B cell (primary cell): ENCODE results near the gene MYH7. TPM values are rescaled to one million over a fixed set of nuclear protein-coding genes. Genes with fewer than 3 reads are reported as not detected.

Source experiments
- ATAC-seq: fragments of 200-7000 bp; cut with Tn5 transposase; one replicate; pipeline ENCODE4 v1.10.0; 2021; ENCODE audit warnings: low read depth, mild to moderate bottlenecking, moderate number of reproducible peaks, moderate library complexity
- CTCF ChIA-PET: fragments of 350-600 bp; sonication (Branson Sonifier 250); formaldehyde crosslinking; loops from one replicate; lab custom pipeline; 2021; ENCODE audit warnings: antibody characterized with exemption, inconsistent platforms; lab: Charles Lee
- POLR2A ChIA-PET: fragments of 350-600 bp; sonication (Branson Sonifier 250); formaldehyde crosslinking; loops from one replicate; lab custom pipeline; 2021; ENCODE audit warnings: antibody characterized with exemption; lab: Charles Lee
- DNase-seq: peaks from one replicate; pipeline ENCODE4 v3.0.0; 2013
- H2AFZ ChIP-seq: 2 replicates; pipeline ENCODE4 v1.6.1; 2012; ENCODE audit warnings: mild to moderate bottlenecking, low read depth, low read length; ENCODE audit not compliant: insufficient read depth, poor library complexity, severe bottlenecking
- H3K27ac ChIP-seq, 2 donors: 1 replicate in 1 of 2; 2 replicates in 1 of 2; pipeline ENCODE4 v1.5.1; 2012 to 2013; ENCODE audit warnings: low read length in 2 of 2, mild to moderate bottlenecking in 2 of 2, moderate library complexity in 1 of 2
- H3K27me3 ChIP-seq, 4 experiments: fragments of 200-600 bp in 1 of 4; sonication (generic) in 1 of 4; replicated peaks in 1 of 4; 1 replicate in 2 of 4; 2 replicates in 2 of 4; pipeline versions ENCODE4 v1.6.1 to v1.7.0; 2013 to 2016; ENCODE audit warnings: low read length in 3 of 4, mild to moderate bottlenecking in 2 of 4, mixed read lengths in 1 of 4, moderate library complexity in 1 of 4; ENCODE audit not compliant: insufficient read depth in 4 of 4, control insufficient read depth in 3 of 4; ENCODE audit errors: control extremely low read depth in 1 of 4
- H3K36me3 ChIP-seq, 2 experiments: replicated peaks in 1 of 2; 1 replicate in 1 of 2; 2 replicates in 1 of 2; pipeline versions ENCODE4 v1.6.1 to v1.7.1; 2013; ENCODE audit warnings: low read length in 1 of 2; ENCODE audit not compliant: insufficient read depth in 2 of 2, control insufficient read depth in 1 of 2; ENCODE audit errors: control extremely low read depth in 1 of 2, extremely low read depth in 1 of 2
- H3K4me1 ChIP-seq, 2 donors: fragments of 200-600 bp in 1 of 2; sonication (generic) in 1 of 2; 1 replicate in 1 of 2; 2 replicates in 1 of 2; pipeline versions ENCODE4 v1.5.1 to v1.6.1; 2013 to 2017; ENCODE audit warnings: low read length in 2 of 2; ENCODE audit not compliant: control insufficient read depth in 2 of 2, insufficient read depth in 2 of 2
- H3K4me2 ChIP-seq: replicated peaks from 2 replicates; pipeline ENCODE3; 2012; ENCODE audit warnings: mild to moderate bottlenecking, low read depth, low read length; ENCODE audit not compliant: poor library complexity, severe bottlenecking
- H3K4me3 ChIP-seq, 5 experiments: fragments of 200-600 bp in 1 of 5; sonication (generic) in 1 of 5; 1 replicate in 3 of 5; 2 replicates in 2 of 5; pipeline versions ENCODE4 v1.5.1 to v1.7.0; 2011 to 2016; ENCODE audit warnings: low read length in 4 of 5, mild to moderate bottlenecking in 4 of 5, low read depth in 2 of 5, control low read depth in 1 of 5, moderate library complexity in 1 of 5; ENCODE audit not compliant: insufficient read depth in 1 of 5; ENCODE audit errors: control extremely low read depth in 1 of 5, extremely low read depth in 1 of 5
- H3K79me2 ChIP-seq: fragments of 200-600 bp; sonication (generic); one replicate; pipeline ENCODE4 v1.6.0; 2016; ENCODE audit warnings: low read length; ENCODE audit not compliant: control insufficient read depth, insufficient read depth
- H3K9ac ChIP-seq: fragments of 200-600 bp; sonication (generic); 2 replicates; pipeline ENCODE4 v1.6.1; 2017; ENCODE audit warnings: mild to moderate bottlenecking, low read length, moderate library complexity
- H3K9me3 ChIP-seq, 3 donors: one replicate each; pipeline versions ENCODE4 v1.6.1 to v1.7.1; 2013; ENCODE audit warnings: low read length in 2 of 3; ENCODE audit not compliant: control insufficient read depth in 2 of 3, insufficient read depth in 1 of 3; ENCODE audit errors: control extremely low read depth in 1 of 3
- H4K20me1 ChIP-seq: 2 replicates; pipeline ENCODE4 v1.6.0; 2012; ENCODE audit warnings: mild to moderate bottlenecking, low read length; ENCODE audit not compliant: insufficient read depth, control insufficient read depth, poor library complexity, severe bottlenecking
- H3K27ac Mint-ChIP-seq: one replicate; pipeline ENCODE4 v1.8.0; 2021; ENCODE audit warnings: mixed read lengths
- H3K27me3 Mint-ChIP-seq: one replicate; pipeline ENCODE4 v1.8.0; 2021; ENCODE audit warnings: mixed read lengths
- H3K4me1 Mint-ChIP-seq: one replicate; pipeline ENCODE4 v1.8.0; 2021; ENCODE audit warnings: mixed read lengths
- H3K4me3 Mint-ChIP-seq: one replicate; pipeline ENCODE4 v1.8.0; 2021; ENCODE audit warnings: mixed read lengths
- H3K9me3 Mint-ChIP-seq: one replicate; pipeline ENCODE4 v1.8.0; 2022; ENCODE audit warnings: mixed read lengths; ENCODE audit not compliant: insufficient read depth
- EZH2 ChIP-seq: IDR thresholded peaks from 2 replicates; pipeline ENCODE4 v1.6.1; 2012; ENCODE audit warnings: borderline replicate concordance, low read depth, mild to moderate bottlenecking, moderate library complexity, low read length; ENCODE audit not compliant: insufficient read depth, poor library complexity, severe bottlenecking
- WGBS: methylation state at CpG from one replicate; pipeline ENCODE4 v1.1.5; 2013; ENCODE audit warnings: missing lambda C conversion rate; ENCODE audit not compliant: insufficient coverage; 5-methylcytosine and 5-hydroxymethylcytosine counted together
- intact Hi-C: fragments of 100-400 bp; cut with micrococcal nuclease; formaldehyde crosslinking; loops from one replicate; pipeline ENCODE4 v1.10.0; 2022
- polyA plus RNA-seq: library from polyadenylated mRNA; depleted of rRNA; stranded (reverse); fragments of >200 nt; gene quantifications from 2 replicates; pipeline ENCODE4 v1.2.3, GENCODE V29; 2012
- total RNA-seq, 2 donors: library from RNA; stranded (reverse); fragments of 120-200 nt in 1 of 2; gene quantifications; 1 replicate in 1 of 2; 2 replicates in 1 of 2; pipeline versions ENCODE4 v1.2.3 to v1.2.4, GENCODE V29; 2013 to 2022
- TF ChIP-seq, protein P1 (sequence below): fragments of 200-600 bp; IDR thresholded peaks from one replicate; pipeline ENCODE4 v1.8.0; 2022; ENCODE audit warnings: antibody characterized with exemption, mild to moderate bottlenecking

MYH7 gene
- total and polyA plus RNA-seq, 2 donors (not counting 1 experiment from before 2014, with no cell fraction given) = not detected

DNA sequence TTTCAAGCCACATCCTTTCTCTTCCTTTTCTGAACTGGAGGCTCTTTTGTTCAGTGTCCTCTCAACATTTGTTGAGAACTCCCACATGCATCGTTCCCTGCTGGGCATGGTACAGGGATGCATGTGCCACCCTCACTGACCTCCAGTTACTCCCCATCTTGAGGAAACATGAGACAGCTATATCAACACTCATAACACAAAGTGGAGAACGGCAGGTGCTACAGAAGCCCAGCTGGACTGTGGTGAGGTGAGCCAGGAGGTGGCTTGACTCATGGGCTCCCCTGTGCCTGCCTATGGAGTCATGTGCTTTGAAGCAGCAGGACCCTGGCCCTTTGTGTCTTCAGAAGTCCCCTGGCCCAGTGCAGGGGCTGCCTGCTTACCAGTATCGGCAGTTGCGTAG lies 37.1 kb downstream of the MYH7 start:
- DNase-seq = no peak
- Histone ChIP-seq H3K79me2 (no peaks in the 10 kb centered on the region), H3K27ac (no peak overlapping the region), H3K27me3 (peaks cover 0 to 5% (median 0%) of the 10 kb centered on the region in 4 experiments), H3K4me1 (no peaks in the 10 kb centered on the region), H2AFZ (no peak overlapping the region), H3K9ac (no peak overlapping the region), H3K9me3 (no peaks in the 10 kb centered on the region), H3K4me2 (no peak overlapping the region), H4K20me1 (no peaks in the 10 kb centered on the region), H3K4me3 (no peak overlapping the region), H3K36me3 (no peaks in the 10 kb centered on the region)
- TF ChIP-seq, protein P1, sequence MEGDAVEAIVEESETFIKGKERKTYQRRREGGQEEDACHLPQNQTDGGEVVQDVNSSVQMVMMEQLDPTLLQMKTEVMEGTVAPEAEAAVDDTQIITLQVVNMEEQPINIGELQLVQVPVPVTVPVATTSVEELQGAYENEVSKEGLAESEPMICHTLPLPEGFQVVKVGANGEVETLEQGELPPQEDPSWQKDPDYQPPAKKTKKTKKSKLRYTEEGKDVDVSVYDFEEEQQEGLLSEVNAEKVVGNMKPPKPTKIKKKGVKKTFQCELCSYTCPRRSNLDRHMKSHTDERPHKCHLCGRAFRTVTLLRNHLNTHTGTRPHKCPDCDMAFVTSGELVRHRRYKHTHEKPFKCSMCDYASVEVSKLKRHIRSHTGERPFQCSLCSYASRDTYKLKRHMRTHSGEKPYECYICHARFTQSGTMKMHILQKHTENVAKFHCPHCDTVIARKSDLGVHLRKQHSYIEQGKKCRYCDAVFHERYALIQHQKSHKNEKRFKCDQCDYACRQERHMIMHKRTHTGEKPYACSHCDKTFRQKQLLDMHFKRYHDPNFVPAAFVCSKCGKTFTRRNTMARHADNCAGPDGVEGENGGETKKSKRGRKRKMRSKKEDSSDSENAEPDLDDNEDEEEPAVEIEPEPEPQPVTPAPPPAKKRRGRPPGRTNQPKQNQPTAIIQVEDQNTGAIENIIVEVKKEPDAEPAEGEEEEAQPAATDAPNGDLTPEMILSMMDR = no peak
- TF ChIP-seq EZH2 = no peak
- Mint-ChIP-seq H3K27me3 (peaks cover 34% of the 10 kb centered on the region), H3K9me3 (no peaks in the 10 kb centered on the region), H3K4me1 (no peaks in the 10 kb centered on the region), H3K27ac (no peak overlapping the region), H3K4me3 (no peak overlapping the region)
- POLR2A ChIA-PET = no interaction called here
- ATAC-seq = no peak
- CTCF ChIA-PET = no interaction called here
- intact Hi-C loops = no loop called here
- WGBS = 93% methylated on average over 3 of the region's 4 CpGs

DNA sequence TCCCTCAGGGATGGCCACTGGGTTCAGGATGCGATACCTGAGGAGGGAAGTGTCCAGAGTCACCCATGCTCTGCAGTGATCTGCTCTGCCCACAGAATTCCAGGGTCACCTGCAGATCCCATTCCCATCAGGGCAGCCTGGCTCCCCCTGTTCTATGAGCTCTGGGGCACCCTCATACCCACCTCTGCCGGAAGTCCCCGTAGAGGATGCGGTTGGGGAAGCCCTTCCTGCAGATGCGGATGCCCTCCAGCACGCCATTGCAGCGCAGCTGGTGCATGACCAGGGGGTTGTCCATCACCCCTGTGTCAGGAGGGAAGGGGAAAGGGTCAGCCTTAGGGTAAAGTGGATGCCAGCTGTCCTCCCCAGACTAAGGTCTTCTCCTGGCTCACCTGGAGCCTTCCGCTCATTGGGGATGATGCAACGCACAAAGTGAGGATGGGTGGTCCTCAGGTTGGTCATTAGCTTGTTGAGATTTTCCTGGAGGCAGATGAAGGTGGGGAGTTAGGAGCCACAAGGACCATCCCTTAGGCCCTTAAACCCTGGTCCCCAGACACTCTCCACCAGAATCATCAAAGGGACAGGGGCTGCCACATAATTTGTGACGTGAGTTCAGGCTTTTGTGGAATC lies 38.6 kb downstream of the MYH7 start:
- Mint-ChIP-seq H3K27ac (no peak overlapping the region), H3K9me3 (no peaks in the 10 kb centered on the region), H3K27me3 (peaks cover 34% of the 10 kb centered on the region), H3K4me3 (no peak overlapping the region), H3K4me1 (no peaks in the 10 kb centered on the region)
- H3K4me3 ChIP-seq = no peak overlapping the region
- H3K4me2 ChIP-seq = no peak overlapping the region
- TF ChIP-seq EZH2 = no peak
- TF ChIP-seq, protein P1 = no peak
- H3K4me1 ChIP-seq = no peaks in the 10 kb centered on the region
- no peak overlapping the region for H3K27ac ChIP-seq
- H2AFZ ChIP-seq = no peak overlapping the region
- CTCF ChIA-PET = interaction anchor here (0.8 kb wide), 1 partner anchor 143 kb away, joined by 3 read pairs; no protein-coding TSS in a partner anchor
- H3K9me3 ChIP-seq = no peaks in the 10 kb centered on the region
- H3K36me3 ChIP-seq = no peaks in the 10 kb centered on the region
- POLR2A ChIA-PET = no interaction called here
- peaks cover 0 to 2% (median 0%) of the 10 kb centered on the region in 4 experiments for H3K27me3 ChIP-seq
- intact Hi-C loops = no loop called here
- DNase-seq = no peak
- no peaks in the 10 kb centered on the region for H3K79me2 ChIP-seq
- no peak overlapping the region for H3K9ac ChIP-seq
- no peak for ATAC-seq
- 98% methylated on average over 7 of the region's 10 CpGs for WGBS
- no peaks in the 10 kb centered on the region for H4K20me1 ChIP-seq
